ENCODE results near the gene UBASH3A. TPM values are rescaled to one million over a fixed set of nuclear protein-coding genes. Genes with fewer than 3 reads are reported as not detected.

The UBASH3A gene
- total RNA-seq, 1 donor from 2014 or later, result 1.5 TPM

DNA sequence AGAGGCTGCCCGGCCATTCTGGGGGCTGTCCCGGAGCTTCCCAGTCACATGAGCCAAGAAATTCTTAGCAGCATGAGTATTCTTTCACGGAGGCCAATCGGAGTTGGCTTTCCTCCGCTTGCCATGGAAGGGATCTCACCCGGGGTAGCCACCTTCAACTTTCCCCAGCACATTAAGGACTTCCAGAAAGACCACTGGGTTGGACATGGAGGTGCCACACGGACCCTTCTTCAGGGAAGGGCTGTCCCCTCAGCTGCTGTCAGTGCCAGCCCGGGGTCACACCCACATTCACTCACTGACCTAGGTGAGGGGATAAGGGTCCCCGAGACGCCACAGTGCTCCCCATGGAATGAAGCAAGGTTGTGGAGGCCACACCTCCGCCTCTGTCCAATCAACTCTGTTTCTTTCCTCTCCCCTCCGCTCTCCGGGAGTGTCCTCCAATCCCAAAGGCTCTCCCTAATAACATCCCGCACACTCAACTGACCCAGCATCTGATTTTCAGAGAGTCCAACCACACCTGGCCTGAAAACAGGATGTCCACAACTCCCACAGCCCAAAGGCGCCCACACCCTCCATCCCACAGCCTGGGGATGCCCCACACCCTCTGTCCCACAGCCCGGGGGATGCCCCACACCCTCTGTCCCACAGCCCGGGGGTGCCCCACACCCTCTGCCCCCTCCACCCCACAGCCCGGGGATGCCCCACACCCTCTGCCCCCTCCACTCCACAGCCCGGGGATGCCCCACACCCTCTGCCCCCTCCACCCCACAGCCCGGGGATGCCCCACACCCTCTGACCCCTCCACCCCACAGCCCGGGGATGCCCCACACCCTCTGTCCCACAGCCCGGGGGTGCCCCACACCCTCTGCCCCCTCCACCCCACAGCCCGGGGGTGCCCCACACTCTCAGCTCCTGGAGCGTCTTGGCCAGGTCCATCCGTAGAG is 73.0 kb downstream of the UBASH3A start:
- TF ChIP-seq, protein P1, sequence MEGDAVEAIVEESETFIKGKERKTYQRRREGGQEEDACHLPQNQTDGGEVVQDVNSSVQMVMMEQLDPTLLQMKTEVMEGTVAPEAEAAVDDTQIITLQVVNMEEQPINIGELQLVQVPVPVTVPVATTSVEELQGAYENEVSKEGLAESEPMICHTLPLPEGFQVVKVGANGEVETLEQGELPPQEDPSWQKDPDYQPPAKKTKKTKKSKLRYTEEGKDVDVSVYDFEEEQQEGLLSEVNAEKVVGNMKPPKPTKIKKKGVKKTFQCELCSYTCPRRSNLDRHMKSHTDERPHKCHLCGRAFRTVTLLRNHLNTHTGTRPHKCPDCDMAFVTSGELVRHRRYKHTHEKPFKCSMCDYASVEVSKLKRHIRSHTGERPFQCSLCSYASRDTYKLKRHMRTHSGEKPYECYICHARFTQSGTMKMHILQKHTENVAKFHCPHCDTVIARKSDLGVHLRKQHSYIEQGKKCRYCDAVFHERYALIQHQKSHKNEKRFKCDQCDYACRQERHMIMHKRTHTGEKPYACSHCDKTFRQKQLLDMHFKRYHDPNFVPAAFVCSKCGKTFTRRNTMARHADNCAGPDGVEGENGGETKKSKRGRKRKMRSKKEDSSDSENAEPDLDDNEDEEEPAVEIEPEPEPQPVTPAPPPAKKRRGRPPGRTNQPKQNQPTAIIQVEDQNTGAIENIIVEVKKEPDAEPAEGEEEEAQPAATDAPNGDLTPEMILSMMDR (IDR thresholded peaks at IDR 0.05), result no peak
- ATAC-seq, result no peak
- H3K27me3 ChIP-seq, result no peaks in the 10 kb centered on the region
- intact Hi-C loops (cut with DNase I), result no loop called here
- H3K4me1 ChIP-seq, result peaks cover 5% of the 10 kb centered on the region
- H3K9me3 ChIP-seq, result no peaks in the 10 kb centered on the region
- H3K27ac ChIP-seq, result no peak overlapping the region
- H3K36me3 ChIP-seq, result no peaks in the 10 kb centered on the region
- H3K4me3 ChIP-seq, result no peak overlapping the region
- DNase-seq, result no peak

DNA sequence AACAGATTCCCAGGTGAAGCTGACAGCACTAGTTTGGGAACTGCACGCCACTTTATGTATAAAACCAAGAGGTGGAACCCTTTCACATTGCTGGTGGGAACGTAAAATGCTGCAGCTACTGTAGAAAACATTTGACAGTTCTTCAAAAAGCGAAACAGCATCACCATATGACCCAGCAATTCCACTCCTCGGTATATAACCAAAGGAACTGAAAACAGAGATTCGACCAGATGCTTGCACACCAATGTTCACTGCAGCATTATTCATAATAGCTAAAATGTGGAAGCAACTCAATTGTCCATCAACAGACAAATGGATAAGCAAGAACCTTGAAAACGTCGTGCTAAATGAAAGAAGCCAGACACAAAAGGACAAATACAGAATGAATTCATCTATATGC is 74.8 kb downstream of the UBASH3A start:
- H3K36me3 ChIP-seq, result no peaks in the 10 kb centered on the region
- peaks cover 5% of the 10 kb centered on the region for H3K4me1 ChIP-seq
- intact Hi-C loops (cut with DNase I), result no loop called here
- ATAC-seq, result no peak
- no peak overlapping the region for H3K27ac ChIP-seq
- DNase-seq, result no peak
- H3K9me3 ChIP-seq, result no peaks in the 10 kb centered on the region
- no peaks in the 10 kb centered on the region for H3K27me3 ChIP-seq
- H3K4me3 ChIP-seq, result no peak overlapping the region
- TF ChIP-seq, protein P1 (IDR thresholded peaks at IDR 0.05), result no peak

DNA sequence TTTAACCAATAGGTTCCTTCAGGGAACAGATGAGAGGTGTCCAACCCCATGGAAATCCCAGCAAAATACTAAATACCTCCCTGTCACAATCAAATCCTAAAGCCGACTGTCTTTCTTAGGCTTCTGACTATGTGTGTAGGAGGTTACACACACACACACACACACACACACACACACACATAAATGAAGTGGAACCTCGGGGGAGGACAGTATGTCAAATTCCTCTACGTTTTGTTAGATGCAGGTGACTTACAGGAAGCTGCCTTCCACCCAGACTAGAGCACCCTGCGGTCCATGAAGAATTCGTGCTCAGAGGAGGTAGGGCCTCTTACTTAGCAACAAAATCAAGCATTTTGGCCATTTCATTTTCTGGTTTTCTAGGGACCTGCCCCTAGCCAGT is 75.9 kb downstream of the UBASH3A start:
- intact Hi-C loops (cut with DNase I), result no loop called here
- TF ChIP-seq, protein P1 (IDR thresholded peaks at IDR 0.05), result no peak
- Histone ChIP-seq H3K4me1 (no peaks in the 10 kb centered on the region), H3K27me3 (no peaks in the 10 kb centered on the region), H3K9me3 (no peaks in the 10 kb centered on the region), H3K36me3 (no peaks in the 10 kb centered on the region), H3K27ac (no peak overlapping the region), H3K4me3 (no peak overlapping the region)
- DNase-seq, result no peak
- ATAC-seq, result no peak

DNA sequence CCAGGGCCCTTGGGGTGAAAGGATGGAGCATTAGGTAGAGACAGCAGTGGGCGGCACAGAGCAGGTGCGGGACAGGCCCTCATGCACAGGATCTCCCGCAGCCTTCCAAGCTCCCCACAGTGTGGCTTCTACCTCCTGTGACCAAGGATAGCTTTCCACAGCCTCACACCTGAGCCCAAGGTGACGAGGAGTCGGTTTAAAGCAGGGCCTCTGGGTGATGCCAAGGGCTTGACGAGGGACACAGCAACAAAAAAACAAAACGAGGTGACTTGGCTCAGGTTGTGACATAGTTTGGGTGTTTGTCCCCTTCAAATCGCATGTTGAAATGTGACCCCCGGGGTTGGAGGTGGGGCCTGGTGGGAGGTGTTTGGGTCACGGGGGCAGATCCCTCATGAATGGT is 77.0 kb downstream of the UBASH3A start:
- no peaks in the 10 kb centered on the region for H3K36me3 ChIP-seq
- DNase-seq (no peak), ATAC-seq (no peak)
- TF ChIP-seq, protein P1 (IDR thresholded peaks at IDR 0.05), result no peak
- H3K27me3 ChIP-seq, result no peaks in the 10 kb centered on the region
- no peaks in the 10 kb centered on the region for H3K4me1 ChIP-seq
- no peaks in the 10 kb centered on the region for H3K9me3 ChIP-seq
- H3K4me3 ChIP-seq, result no peak overlapping the region
- H3K27ac ChIP-seq, result no peak overlapping the region
- intact Hi-C loops (cut with DNase I), result no loop called here

DNA sequence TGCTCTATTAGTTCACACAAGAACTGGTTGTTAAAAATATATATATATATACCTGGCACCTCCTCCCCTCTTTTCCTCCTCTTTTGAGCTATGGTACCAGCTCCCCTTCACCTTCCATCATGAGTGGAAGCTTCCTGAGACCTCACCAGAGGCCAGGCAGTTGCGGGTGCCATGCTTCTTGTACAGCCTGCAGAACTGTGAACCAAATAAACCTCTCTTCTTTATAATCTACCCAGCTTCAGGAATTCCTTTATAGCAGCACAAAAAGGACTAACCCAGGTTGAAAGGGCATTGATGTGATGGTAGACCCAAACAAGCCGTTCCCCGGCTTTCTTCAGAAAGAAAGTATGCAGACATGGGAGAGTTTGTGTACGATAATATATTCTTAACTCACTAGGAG is 77.5 kb downstream of the UBASH3A start:
- H3K27ac ChIP-seq, result no peak overlapping the region
- intact Hi-C loops (cut with DNase I), result no loop called here

More for the DNA sequence above, 77.5 kb downstream of the UBASH3A start:
- Histone ChIP-seq H3K4me3 (no peak overlapping the region), H3K9me3 (no peaks in the 10 kb centered on the region), H3K36me3 (no peaks in the 10 kb centered on the region), H3K4me1 (no peaks in the 10 kb centered on the region), H3K27me3 (no peaks in the 10 kb centered on the region)
- DNase-seq (no peak), ATAC-seq (no peak)
- TF ChIP-seq, protein P1 (IDR thresholded peaks at IDR 0.05), result no peak

Measured in upper lobe of right lung (tissue), 1 donor.